AG04450 (cell line): ENCODE results near the gene CDC42. TPM values are rescaled to one million over a fixed set of nuclear protein-coding genes. Genes with fewer than 3 reads are reported as not detected.

Experiments used
- CTCF ChIA-PET: fragments of 300-600, 350-600 bp; formaldehyde crosslinking; extraction: SDS; loops from one replicate; lab custom pipeline; 2022; ENCODE audit warnings: antibody characterized with exemption, inconsistent platforms; lab: Charles Lee
- POLR2A ChIA-PET: fragments of 350-600 bp; formaldehyde crosslinking; extraction: SDS; loops from one replicate; lab custom pipeline; 2021; ENCODE audit warnings: antibody characterized with exemption, inconsistent platforms; lab: Yijun Ruan, JAX
- DNase-seq: peaks from one replicate; pipeline ENCODE4 v3.0.0-alpha.2; 2011; ENCODE audit warnings: low read depth, low spot score
- H3K27ac ChIP-seq: one replicate; pipeline ENCODE4 v1.5.1; 2012; ENCODE audit warnings: low read depth, low read length, control low read depth
- H3K27me3 ChIP-seq: one replicate; pipeline ENCODE4 v1.6.0; 2012; ENCODE audit warnings: low read length; ENCODE audit not compliant: control insufficient read depth, insufficient read depth
- H3K4me3 ChIP-seq: 2 replicates; pipeline ENCODE4 v1.5.1; 2011; ENCODE audit warnings: mild to moderate bottlenecking, low read depth, low read length, control low read depth
- H3K9me3 ChIP-seq: 2 replicates; pipeline ENCODE4 v1.5.1; 2012; ENCODE audit warnings: low read length; ENCODE audit not compliant: control insufficient read depth, insufficient read depth
- CTCF ChIP-seq: IDR thresholded peaks from 2 replicates; pipeline ENCODE4 v1.5.1; 2011; ENCODE audit warnings: low read depth, low read length, control low read depth, inconsistent platforms
- polyA plus RNA-seq: library from polyadenylated mRNA; depleted of rRNA; stranded (reverse); fragments of >200 nt; gene quantifications from 2 replicates; pipeline ENCODE4 v1.2.3, GENCODE V29; 2011

Gene CDC42
- polyA plus RNA-seq, 1 experiment = 400 TPM

- Histone ChIP-seq H3K27me3 (no peaks in the 10 kb centered on the region), H3K4me3 (no peak overlapping the region), H3K27ac (no peak overlapping the region), H3K9me3 (no peaks in the 10 kb centered on the region)
- no peak for DNase-seq
- no peak for TF ChIP-seq CTCF
- ChIA-PET POLR2A (interaction anchor here (0.6 kb wide), 1 partner anchor 1081 kb away, joined by 4 read pairs; no protein-coding TSS in a partner anchor), CTCF (interaction anchor here (0.7 to 2.9 kb wide), 2 partner anchors 24 to 308 kb away, joined by 3 to 15 read pairs; no protein-coding TSS in a partner anchor)
These were observed 56.0 kb downstream of the CDC42 start for GRCh38 chr1:22108339-22109105.

DNA sequence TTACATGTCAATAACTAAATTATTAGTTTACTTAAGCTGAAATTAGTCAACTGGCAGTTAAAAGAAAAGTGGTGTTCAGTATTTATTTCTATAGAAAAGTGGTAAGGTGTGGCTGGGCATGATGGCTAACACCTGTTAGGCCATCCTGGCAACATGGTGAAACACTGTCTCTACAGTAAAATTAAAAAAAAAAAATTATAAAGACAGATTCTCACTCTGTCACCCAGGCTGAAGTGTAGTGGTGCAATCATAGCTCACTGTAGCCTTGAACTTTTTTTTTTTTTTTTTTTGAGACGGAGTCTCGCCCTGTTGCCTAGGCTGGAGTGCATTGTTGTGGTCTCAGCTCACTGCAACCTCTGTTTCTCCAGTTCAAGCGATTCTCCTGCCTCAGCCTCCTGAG lies 57.5 kb downstream of the CDC42 start:
- CTCF ChIA-PET = interaction anchor here (1.4 to 2.9 kb wide), 2 partner anchors 165 to 307 kb away, joined by 4 to 15 read pairs; no protein-coding TSS in a partner anchor
- Histone ChIP-seq H3K27ac (no peak overlapping the region), H3K4me3 (no peak overlapping the region), H3K27me3 (no peaks in the 10 kb centered on the region), H3K9me3 (no peaks in the 10 kb centered on the region)
- DNase-seq = no peak
- POLR2A ChIA-PET = interaction anchor here (1.3 kb wide), 1 partner anchor 57 kb away, joined by 18 read pairs; no protein-coding TSS in a partner anchor
- TF ChIP-seq CTCF = no peak

DNA sequence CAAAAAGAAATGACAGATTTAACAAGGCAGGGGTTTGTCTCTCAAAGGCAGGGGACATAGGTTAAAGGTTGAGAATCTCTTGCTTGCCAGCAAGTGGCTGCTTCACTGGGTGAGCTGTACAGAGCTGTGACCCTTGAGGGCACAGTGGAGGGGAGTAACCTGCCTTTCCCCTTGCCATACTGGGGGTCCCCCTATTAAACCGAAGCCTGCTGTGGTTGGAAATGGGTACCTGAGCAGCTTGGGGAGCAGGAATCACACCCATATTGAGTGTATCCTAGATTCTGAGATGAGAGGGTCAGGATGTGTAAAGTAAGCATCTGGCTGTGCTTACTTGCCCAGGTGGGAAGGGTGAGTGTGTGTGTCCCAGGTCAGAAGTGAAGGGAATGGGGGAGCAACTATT lies 58.6 kb downstream of the CDC42 start:
- ChIA-PET POLR2A (interaction anchor here (0.7 to 1.2 kb wide), 3 partner anchors 21 to 156 kb away, joined by 3 read pairs; no protein-coding TSS in a partner anchor), CTCF (interaction anchor here (0.7 to 1.4 kb wide), 3 partner anchors 164 to 593 kb away, joined by 3 to 4 read pairs (median 4); no protein-coding TSS in a partner anchor)
- Histone ChIP-seq H3K27ac (no peak overlapping the region), H3K4me3 (no peak overlapping the region), H3K27me3 (no peaks in the 10 kb centered on the region), H3K9me3 (no peaks in the 10 kb centered on the region)
- no peak for TF ChIP-seq CTCF
- DNase-seq = no peak

- H3K27ac ChIP-seq = no peak overlapping the region
- no peaks in the 10 kb centered on the region for H3K9me3 ChIP-seq
- TF ChIP-seq CTCF = no peak
- ChIA-PET POLR2A (interaction anchor here (0.5 to 1.2 kb wide), 3 partner anchors 21 to 61 kb away, joined by 3 read pairs; no protein-coding TSS in a partner anchor), CTCF (interaction anchor here (0.7 to 1.1 kb wide), 2 partner anchors 32 to 305 kb away, joined by 3 to 4 read pairs; no protein-coding TSS in a partner anchor)
- peak; percentile 30 for DNase-seq
- no peak overlapping the region for H3K4me3 ChIP-seq
- no peaks in the 10 kb centered on the region for H3K27me3 ChIP-seq
These were observed 59.1 kb downstream of the CDC42 start for GRCh38 chr1:22111620-22112019.

DNA sequence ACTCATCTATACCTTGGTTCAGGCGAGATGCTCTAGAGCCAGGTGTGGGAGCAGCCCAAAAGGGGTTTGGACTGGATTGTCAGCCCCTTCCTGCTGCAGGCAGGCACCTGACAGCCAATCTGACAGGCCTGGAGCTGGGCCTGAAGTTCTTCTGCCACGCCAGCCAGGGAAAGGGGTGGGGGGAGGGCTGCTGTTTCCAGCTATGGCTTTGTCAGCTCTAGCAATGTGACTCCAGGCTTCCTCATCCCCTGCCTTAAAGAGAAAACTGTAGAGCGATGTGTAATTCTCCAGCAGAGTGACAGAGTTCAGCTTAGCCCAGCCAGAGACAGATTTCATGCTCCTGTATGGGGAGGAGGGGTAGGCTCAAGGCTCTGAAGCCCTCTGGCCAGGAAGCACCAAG lies 60.0 kb downstream of the CDC42 start:
- H3K4me3 ChIP-seq = no peak overlapping the region
- no peak for TF ChIP-seq CTCF
- peak overlapping the region; percentile 57 for H3K27ac ChIP-seq
- no peaks in the 10 kb centered on the region for H3K27me3 ChIP-seq
- DNase-seq = no peak
- H3K9me3 ChIP-seq = no peaks in the 10 kb centered on the region
- ChIA-PET CTCF (no interaction called here), POLR2A (no interaction called here)
